PC-9 (cell line): ENCODE data around the gene ABCG4.

Source experiments
- EZH2 ChIP-seq: fragments of 200-600 bp; sonication (generic); IDR thresholded peaks from 2 replicates; pipeline ENCODE4 v1.8.0; 2017; ENCODE audit warnings: antibody characterized with exemption, low read depth
- TF ChIP-seq, protein P1 (sequence below): fragments of 200-600 bp; sonication (generic); conservative IDR thresholded peaks from 2 replicates; pipeline ENCODE4 v1.6.1; 2017; ENCODE audit warnings: mixed run types, antibody characterized with exemption, mild to moderate bottlenecking, moderate library complexity

DNA sequence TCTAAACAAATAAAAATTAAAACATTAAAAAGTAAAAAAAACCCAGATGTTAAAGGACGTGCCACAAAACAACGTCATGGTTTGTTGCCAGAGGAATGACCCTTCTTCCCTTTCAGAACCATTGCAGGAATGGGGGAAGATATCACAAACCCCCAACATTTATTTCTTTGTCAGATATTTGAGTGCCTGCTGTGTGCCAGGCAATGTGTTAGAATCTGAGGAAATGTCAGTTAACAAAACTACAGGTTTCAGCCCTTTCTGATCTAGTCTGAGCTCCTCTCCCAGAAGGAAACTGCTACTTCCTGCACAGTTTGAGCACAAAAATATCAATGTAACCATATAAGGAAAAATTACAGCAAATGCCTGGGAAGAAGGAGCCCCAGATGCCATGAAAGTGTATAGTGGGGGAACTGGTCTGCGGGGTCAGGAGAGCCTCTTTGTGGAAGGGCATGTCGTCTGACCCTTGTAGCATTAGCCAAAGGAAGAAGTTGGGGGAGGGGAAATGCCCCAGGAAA is 29.4 kb downstream of the ABCG4 start:
- no peak for TF ChIP-seq EZH2
- TF ChIP-seq, protein P1, sequence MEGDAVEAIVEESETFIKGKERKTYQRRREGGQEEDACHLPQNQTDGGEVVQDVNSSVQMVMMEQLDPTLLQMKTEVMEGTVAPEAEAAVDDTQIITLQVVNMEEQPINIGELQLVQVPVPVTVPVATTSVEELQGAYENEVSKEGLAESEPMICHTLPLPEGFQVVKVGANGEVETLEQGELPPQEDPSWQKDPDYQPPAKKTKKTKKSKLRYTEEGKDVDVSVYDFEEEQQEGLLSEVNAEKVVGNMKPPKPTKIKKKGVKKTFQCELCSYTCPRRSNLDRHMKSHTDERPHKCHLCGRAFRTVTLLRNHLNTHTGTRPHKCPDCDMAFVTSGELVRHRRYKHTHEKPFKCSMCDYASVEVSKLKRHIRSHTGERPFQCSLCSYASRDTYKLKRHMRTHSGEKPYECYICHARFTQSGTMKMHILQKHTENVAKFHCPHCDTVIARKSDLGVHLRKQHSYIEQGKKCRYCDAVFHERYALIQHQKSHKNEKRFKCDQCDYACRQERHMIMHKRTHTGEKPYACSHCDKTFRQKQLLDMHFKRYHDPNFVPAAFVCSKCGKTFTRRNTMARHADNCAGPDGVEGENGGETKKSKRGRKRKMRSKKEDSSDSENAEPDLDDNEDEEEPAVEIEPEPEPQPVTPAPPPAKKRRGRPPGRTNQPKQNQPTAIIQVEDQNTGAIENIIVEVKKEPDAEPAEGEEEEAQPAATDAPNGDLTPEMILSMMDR, result no peak
